Measurements from ENCODE around the gene SSBP2. TPM values are rescaled to one million over a fixed set of nuclear protein-coding genes. Genes with fewer than 3 reads are reported as not detected.
"Not testable (repeated sequence)": the region's sequence is repeated elsewhere in the genome, so short reads cannot be mapped to it uniquely, and the experiment has no call there.

Gene SSBP2
- total RNA-seq, 2 donors from 2014 or later = 39.6 to 43.9 TPM

DNA sequence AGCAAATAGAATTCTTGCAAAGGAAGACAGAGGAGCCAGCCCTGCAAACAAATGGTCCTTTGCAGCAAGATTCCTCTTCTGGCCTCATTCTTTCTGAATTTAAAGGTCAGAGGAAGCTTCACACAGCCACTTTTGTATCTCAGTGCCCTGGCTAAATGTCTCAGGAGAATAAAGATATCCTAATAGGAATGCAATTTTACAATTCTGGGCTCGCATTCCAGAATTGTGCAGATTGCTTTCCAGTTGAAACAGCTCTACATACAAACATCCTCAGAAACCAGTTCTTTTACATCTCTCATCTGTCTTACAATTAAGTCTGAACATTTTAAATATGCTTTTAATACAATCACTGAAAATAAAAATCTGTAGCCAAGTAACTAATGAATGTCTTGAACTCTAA is 342.4 kb downstream of the SSBP2 start:
- H3K36me3 Mint-ChIP-seq (ENCODE audit: low read depth) = no peaks in the 10 kb centered on the region
- H3K27ac Mint-ChIP-seq = no peak overlapping the region

DNA sequence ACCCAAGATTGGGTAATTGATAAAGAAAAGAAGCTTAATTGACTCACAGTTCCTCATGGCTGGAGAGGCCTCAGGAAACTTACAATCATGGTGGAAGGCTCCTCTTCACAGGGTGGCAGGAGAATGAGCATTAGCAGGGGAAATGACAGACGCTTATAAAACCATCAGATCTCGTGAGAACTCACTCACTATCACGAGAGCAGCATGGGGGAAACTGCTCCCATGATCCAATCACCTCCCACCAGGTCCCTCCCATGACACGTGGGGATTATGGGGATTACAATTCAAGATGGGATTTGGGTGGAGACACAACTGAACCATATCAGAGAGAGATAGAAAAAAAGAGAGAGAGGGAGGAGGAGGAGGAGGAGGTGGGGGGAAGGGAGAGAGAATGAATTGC is 343.1 kb downstream of the SSBP2 start:
- not testable (repeated sequence) for H3K36me3 Mint-ChIP-seq (ENCODE audit: low read depth); ATAC-seq; H3K9me3 ChIP-seq (ENCODE audit: control insufficient read depth, low read length, poor library complexity, severe bottlenecking); DNase-seq; H3K27ac Mint-ChIP-seq; H3K27me3 Mint-ChIP-seq; H3K4me1 Mint-ChIP-seq; H3K4me3 Mint-ChIP-seq

More for the DNA sequence above, 342.4 kb downstream of the SSBP2 start:
- Mint-ChIP-seq H3K4me3 (no peak overlapping the region), H3K4me1 (no peaks in the 10 kb centered on the region), H3K27me3 (peaks cover 4% of the 10 kb centered on the region)
- no peaks in the 10 kb centered on the region for H3K9me3 ChIP-seq (ENCODE audit: control insufficient read depth, low read length, poor library complexity, severe bottlenecking)
- ATAC-seq = no peak
- DNase-seq = no peak

GRCh38 chr5:81405126-81405891 is 345.6 kb downstream of the SSBP2 start:
- ATAC-seq (no peak), DNase-seq (no peak)
- H3K36me3 Mint-ChIP-seq (ENCODE audit: low read depth) = no peaks in the 10 kb centered on the region
- H3K4me1 Mint-ChIP-seq = no peaks in the 10 kb centered on the region
- H3K9me3 ChIP-seq (ENCODE audit: control insufficient read depth, low read length, poor library complexity, severe bottlenecking) = no peaks in the 10 kb centered on the region
- no peak overlapping the region for H3K4me3 Mint-ChIP-seq
- no peak overlapping the region for H3K27ac Mint-ChIP-seq
- H3K27me3 Mint-ChIP-seq = peaks cover 19% of the 10 kb centered on the region

DNA sequence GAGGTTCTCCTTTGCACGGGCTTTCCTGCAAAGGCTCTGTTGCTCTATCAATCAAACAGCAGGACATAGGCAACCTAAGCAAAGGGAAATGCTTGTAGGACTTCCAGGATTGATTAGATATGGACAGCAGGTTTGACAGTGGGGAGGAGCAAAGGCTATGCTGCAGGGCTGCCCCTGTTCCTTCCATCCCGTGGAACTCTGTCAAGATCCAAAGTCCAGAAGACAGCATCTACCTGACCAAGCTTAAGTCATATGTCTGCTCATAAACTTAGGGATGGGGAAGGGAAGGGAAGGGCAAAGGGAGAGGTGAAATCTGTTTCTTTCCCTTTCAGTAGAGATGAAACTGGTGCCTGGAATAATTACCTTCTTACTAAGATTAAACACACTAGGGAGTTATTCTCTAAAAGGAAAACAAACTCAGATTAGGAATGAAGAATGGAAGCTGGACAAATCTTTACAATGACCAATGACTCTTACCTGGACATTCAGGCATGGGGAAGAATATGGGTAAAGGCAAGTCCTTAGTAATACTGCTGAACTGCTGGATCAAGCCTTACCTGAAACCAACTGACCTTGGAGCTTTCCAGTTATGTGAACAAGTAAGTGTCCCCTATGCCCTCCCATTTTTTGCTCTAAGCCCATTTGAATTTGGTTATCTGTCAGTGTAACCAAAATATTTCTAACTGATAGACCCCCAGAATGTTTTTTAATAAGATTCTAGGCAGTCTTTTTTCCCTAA is 348.5 kb downstream of the SSBP2 start:
- Mint-ChIP-seq H3K27me3 (peaks cover 24% of the 10 kb centered on the region), H3K4me1 (no peaks in the 10 kb centered on the region), H3K4me3 (no peak overlapping the region), H3K27ac (no peak overlapping the region), H3K36me3 (ENCODE audit: low read depth) (no peaks in the 10 kb centered on the region)
- H3K9me3 ChIP-seq (ENCODE audit: control insufficient read depth, low read length, poor library complexity, severe bottlenecking) = no peaks in the 10 kb centered on the region
- ATAC-seq (no peak), DNase-seq (no peak)

GRCh38 chr5:81401266-81401665 is 349.6 kb downstream of the SSBP2 start:
- Mint-ChIP-seq H3K4me1 (peaks cover 2% of the 10 kb centered on the region), H3K27ac (no peak overlapping the region), H3K27me3 (peaks cover 32% of the 10 kb centered on the region), H3K4me3 (no peak overlapping the region), H3K36me3 (ENCODE audit: low read depth) (no peaks in the 10 kb centered on the region)
- no peaks in the 10 kb centered on the region for H3K9me3 ChIP-seq (ENCODE audit: control insufficient read depth, low read length, poor library complexity, severe bottlenecking)
- no peak for DNase-seq
- ATAC-seq = no peak

GRCh38 chr5:81400375-81400774 is 350.5 kb downstream of the SSBP2 start:
- peaks cover 2% of the 10 kb centered on the region for H3K4me1 Mint-ChIP-seq
- H3K4me3 Mint-ChIP-seq = no peak overlapping the region
- H3K27ac Mint-ChIP-seq = no peak overlapping the region
- peaks cover 41% of the 10 kb centered on the region for H3K27me3 Mint-ChIP-seq
- ATAC-seq (no peak), DNase-seq (no peak)
- no peaks in the 10 kb centered on the region for H3K36me3 Mint-ChIP-seq (ENCODE audit: low read depth)
- no peaks in the 10 kb centered on the region for H3K9me3 ChIP-seq (ENCODE audit: control insufficient read depth, low read length, poor library complexity, severe bottlenecking)

GRCh38 chr5:81398741-81399140 is 352.2 kb downstream of the SSBP2 start:
- H3K27me3 Mint-ChIP-seq = peaks cover 41% of the 10 kb centered on the region
- H3K27ac Mint-ChIP-seq = no peak overlapping the region
- H3K36me3 Mint-ChIP-seq (ENCODE audit: low read depth) = no peaks in the 10 kb centered on the region
- DNase-seq (no peak), ATAC-seq (no peak)
- H3K4me1 Mint-ChIP-seq = peaks cover 2% of the 10 kb centered on the region
- no peak overlapping the region for H3K4me3 Mint-ChIP-seq
- H3K9me3 ChIP-seq (ENCODE audit: control insufficient read depth, low read length, poor library complexity, severe bottlenecking) = no peaks in the 10 kb centered on the region

DNA sequence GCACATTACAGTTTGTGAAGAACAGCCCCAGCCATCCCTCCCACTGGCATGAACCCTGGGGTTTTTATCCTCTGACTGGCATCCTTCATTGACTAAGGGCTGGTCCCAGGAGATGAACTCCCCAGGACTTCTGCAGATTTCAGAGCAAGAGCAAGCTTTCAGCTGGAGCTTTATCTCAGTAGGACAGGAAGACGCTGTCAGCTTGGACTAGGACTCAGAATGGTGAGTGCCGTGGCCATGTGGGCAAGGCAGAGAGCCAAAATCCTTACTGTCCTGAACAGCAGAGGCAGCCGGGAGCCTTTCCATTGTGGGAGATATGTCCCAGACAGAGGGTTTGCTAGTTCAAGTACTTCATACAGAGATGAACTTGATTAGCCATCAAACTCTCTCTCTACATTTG is 353.7 kb downstream of the SSBP2 start:
- DNase-seq = no peak
- ATAC-seq = no peak
- H3K4me3 Mint-ChIP-seq = no peak overlapping the region
- no peaks in the 10 kb centered on the region for H3K9me3 ChIP-seq (ENCODE audit: control insufficient read depth, low read length, poor library complexity, severe bottlenecking)
- peaks cover 7% of the 10 kb centered on the region for H3K4me1 Mint-ChIP-seq
- H3K27me3 Mint-ChIP-seq = peaks cover 50% of the 10 kb centered on the region
- H3K36me3 Mint-ChIP-seq (ENCODE audit: low read depth) = no peaks in the 10 kb centered on the region
- H3K27ac Mint-ChIP-seq = no peak overlapping the region

GRCh38 chr5:81395262-81395661 is 355.6 kb downstream of the SSBP2 start:
- no peaks in the 10 kb centered on the region for H3K9me3 ChIP-seq (ENCODE audit: control insufficient read depth, low read length, poor library complexity, severe bottlenecking)
- Mint-ChIP-seq H3K4me3 (no peak overlapping the region), H3K27me3 (peaks cover 56% of the 10 kb centered on the region), H3K4me1 (peaks cover 7% of the 10 kb centered on the region), H3K36me3 (ENCODE audit: low read depth) (no peaks in the 10 kb centered on the region), H3K27ac (no peak overlapping the region)
- no peak for DNase-seq
- ATAC-seq = no peak

DNA sequence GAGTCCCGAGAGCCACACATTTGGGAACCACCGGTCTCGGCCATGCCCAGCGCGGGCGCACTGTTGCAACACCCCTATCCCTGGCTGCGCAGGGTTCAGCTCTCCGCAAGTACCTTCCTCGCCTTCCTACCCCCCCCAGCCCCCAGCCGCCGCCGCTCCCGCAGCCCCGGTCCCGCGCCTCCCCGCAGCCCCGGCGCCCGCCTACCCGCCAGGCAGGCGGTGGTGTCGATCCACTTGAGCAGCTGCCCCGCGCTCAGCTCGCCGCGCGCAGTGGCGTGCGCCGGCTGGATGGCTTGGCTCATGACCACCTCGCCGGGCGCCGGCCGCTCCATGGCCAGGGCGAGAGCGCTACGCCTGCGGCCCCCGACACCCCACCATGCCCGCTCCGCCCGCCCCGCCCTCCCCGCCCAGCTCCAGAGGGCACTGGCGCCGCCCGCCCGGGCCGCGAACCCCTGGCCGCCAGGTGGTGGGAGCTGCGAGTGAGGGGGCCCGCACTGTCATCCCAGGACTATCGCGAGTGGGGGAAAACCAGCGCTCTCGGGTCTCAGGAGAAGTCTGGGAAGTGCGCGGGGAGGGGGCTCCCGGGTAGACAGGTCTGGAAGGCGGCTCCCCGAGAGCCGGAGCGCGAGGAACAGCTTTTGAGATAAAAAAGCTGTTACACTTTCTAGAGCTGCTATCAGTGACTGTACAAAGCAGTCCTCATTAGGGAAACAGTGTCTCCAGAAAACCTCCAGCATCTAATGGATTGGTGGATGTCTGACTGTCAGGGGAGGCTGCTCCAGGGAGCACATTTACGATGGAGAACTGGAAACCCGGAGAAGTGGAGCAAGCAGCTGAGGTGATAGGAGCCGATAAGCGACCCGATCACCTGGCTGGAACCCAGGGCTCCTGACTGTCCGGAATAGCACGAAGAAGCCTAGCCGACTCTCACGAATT is 356.8 kb downstream of the SSBP2 start, which contains the start of gene ACOT12:
TSS of gene ACOT12 (minus strand) at position 352 of the 936 bp plus-strand sequence. CDS start at position 332, 20 bp downstream.
- Mint-ChIP-seq H3K27me3 (peaks cover 64% of the 10 kb centered on the region), H3K4me1 (peaks cover 7% of the 10 kb centered on the region), H3K27ac (no peak within 1 kb of the TSS), H3K36me3 (ENCODE audit: low read depth) (peaks cover 2% of the 10 kb centered on the region), H3K4me3 (peak within 1 kb of the TSS; percentile 31)
- no peaks in the 10 kb centered on the region for H3K9me3 ChIP-seq (ENCODE audit: control insufficient read depth, low read length, poor library complexity, severe bottlenecking)
- ATAC-seq = no peak
- no peak for DNase-seq

GRCh38 chr5:81393430-81393782 is 357.5 kb downstream of the SSBP2 start:
- Mint-ChIP-seq H3K27me3 (peaks cover 70% of the 10 kb centered on the region), H3K4me1 (peaks cover 7% of the 10 kb centered on the region), H3K27ac (no peak overlapping the region), H3K36me3 (ENCODE audit: low read depth) (peaks cover 2% of the 10 kb centered on the region), H3K4me3 (no peak overlapping the region)
- no peak for DNase-seq
- no peaks in the 10 kb centered on the region for H3K9me3 ChIP-seq (ENCODE audit: control insufficient read depth, low read length, poor library complexity, severe bottlenecking)
- ATAC-seq = no peak

GRCh38 chr5:81389025-81389424 is 361.9 kb downstream of the SSBP2 start:
- H3K27me3 Mint-ChIP-seq = peaks cover 50% of the 10 kb centered on the region
- no peak overlapping the region for H3K4me3 Mint-ChIP-seq
- peaks cover 5% of the 10 kb centered on the region for H3K4me1 Mint-ChIP-seq
- no peaks in the 10 kb centered on the region for H3K9me3 ChIP-seq (ENCODE audit: control insufficient read depth, low read length, poor library complexity, severe bottlenecking)
- peaks cover 2% of the 10 kb centered on the region for H3K36me3 Mint-ChIP-seq (ENCODE audit: low read depth)
- no peak overlapping the region for H3K27ac Mint-ChIP-seq
- ATAC-seq (no peak), DNase-seq (no peak)

GRCh38 chr5:81388169-81388568 is 362.7 kb downstream of the SSBP2 start:
- Mint-ChIP-seq H3K36me3 (ENCODE audit: low read depth) (peaks cover 2% of the 10 kb centered on the region), H3K4me3 (no peak overlapping the region), H3K27me3 (peaks cover 45% of the 10 kb centered on the region), H3K4me1 (no peaks in the 10 kb centered on the region), H3K27ac (no peak overlapping the region)
- DNase-seq (no peak), ATAC-seq (no peak)
- no peaks in the 10 kb centered on the region for H3K9me3 ChIP-seq (ENCODE audit: control insufficient read depth, low read length, poor library complexity, severe bottlenecking)
